COLO668 (cell line): Measurements from ENCODE around the gene SLC15A3.

Experiments used
- DNase-seq: peaks from one replicate; lab custom pipeline; 2025; ENCODE audit not compliant: unreplicated experiment; lab: John Stamatoyannopoulos, UW

SLC15A3 gene

DNA sequence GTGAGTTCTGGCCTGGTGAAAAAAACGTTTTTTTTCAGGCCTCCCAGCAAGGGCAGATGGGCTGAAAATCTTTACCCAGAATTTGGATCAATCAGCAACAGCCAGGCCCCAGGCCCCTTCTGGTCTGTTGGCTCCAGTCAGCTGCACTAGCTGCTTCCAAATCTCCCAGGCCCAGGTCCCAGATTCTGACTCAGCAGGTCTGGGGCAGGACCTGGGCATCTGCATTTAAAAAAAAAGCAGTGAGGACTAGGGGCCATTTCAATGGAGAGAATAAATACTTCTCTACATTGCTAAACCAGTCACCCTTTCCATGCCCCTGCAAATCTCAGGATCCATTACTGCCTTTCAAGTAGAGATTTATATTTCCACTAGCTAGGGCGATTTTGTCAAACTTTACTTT lies 4.3 kb downstream of the SLC15A3 start:
- no peak for DNase-seq

- DNase-seq: peak; percentile 49
These were observed 5.2 kb downstream of the SLC15A3 start for GRCh38 chr11:60946601-60947264.

- no peak for DNase-seq
These were observed 6.7 kb downstream of the SLC15A3 start for GRCh38 chr11:60945295-60945667.

- DNase-seq: no peak
These were observed 7.3 kb downstream of the SLC15A3 start for GRCh38 chr11:60944490-60945294.

DNA sequence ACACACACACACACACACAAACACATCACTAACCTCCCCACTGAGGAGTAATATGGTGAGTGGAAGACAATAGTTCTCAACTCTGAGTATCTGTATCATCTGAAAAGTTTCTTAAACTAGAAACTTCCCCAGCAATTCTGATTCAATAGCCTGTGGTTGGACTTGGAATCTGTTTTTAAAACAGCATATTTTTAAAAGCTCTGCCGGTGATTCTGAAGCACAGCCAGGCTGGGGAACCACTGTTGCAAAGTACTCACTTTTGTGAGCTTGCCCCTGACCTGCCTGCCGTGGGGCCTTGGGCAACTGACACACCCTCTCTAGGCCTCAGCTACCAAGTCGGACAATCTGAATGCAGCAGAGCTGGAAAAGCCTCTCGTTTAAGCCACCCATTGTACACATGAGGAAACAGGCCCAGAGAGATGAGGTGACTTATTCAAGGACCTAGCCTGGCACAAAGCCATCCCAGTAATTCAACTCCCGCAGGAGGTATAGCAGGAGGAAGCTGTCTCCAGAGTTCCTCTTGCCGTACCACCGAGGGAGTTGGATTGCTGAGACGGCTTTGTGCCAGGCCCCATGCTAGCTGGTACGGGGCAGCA lies 8.9 kb downstream of the SLC15A3 start:
- DNase-seq: peak; percentile 76

GRCh38 chr11:60942219-60942618 lies 9.8 kb downstream of the SLC15A3 start:
- peak; percentile 31 for DNase-seq

- DNase-seq: no peak
These were observed 10.4 kb downstream of the SLC15A3 start for GRCh38 chr11:60941371-60942119.

DNA sequence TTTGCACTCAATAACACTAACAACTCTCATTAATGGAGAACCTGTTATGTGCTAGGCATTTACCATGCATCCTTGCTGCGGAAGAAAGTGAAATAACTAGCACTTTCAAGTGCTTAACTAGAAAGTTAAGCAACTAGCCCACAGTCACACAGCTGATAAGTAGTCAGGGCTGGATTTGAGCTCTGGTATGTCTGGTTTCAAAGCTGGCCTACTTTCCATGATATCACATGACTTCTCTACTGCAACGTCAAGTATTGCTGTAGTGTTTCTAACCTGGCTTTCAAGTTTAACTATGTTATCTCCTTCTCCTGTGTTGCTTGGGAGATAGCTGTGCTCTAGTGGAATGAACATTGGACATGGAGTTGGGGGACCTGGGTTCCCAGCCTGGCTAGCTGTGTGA lies 12.1 kb downstream of the SLC15A3 start:
- DNase-seq: no peak

DNA sequence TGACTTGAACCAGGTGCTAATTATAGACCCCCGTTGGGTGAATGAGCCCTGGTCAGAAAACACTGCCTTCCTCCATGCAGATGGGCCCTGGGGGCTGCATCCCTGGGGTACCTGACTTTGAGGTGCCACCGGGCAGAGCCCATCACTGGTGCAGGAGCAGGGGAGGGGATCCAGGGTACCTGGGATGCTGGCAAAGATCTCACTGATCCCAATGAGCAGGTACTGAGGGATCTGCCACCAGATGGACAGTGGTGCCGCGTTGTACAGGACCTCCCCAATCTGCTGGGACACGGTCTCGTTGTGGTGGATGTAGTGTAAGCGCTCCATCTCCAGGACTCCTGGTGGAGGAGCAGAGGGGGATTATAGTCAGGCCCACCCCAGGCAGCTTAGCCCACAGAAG lies 12.7 kb downstream of the SLC15A3 start:
- DNase-seq: no peak

DNA sequence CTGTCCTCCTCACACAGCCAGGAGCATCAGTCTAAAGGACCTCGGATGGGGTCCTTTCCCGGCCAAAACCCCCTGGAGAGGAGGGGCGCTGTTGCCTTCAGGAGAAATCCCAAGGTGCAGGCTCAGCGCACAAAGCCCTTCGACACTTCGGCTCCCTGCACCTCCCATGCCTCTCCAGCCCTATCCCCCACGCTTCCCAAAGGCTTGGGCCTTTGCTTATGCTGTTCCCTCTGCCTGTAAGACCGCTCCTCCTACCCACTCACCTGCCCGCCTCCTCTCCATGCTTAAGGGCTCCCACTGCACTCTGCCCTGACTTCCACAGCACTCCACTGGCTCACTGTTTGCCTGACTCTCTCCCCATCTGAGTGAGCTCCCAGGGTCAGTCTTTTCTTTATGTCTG lies 13.5 kb downstream of the SLC15A3 start:
- DNase-seq: no peak

DNA sequence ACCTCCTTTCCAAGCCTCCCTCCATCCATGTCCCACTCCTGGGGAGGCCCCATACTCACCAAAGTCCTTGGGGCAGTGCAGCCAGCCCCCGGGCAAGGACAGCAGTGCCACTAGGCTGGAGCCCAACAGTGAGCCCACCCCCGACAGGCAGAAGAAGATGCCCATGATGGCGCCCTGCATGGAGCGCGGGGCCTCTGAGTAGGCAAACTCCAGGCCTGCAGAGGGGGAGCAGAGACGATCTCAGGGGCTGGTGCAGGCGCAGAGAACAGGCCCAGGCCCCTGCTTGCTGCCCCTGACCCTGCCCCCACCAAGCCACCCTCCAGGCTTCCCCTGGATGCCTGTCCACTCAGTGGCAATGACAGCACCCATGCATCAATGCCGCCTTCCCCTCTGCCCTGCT lies 14.2 kb downstream of the SLC15A3 start:
- no peak for DNase-seq

DNA sequence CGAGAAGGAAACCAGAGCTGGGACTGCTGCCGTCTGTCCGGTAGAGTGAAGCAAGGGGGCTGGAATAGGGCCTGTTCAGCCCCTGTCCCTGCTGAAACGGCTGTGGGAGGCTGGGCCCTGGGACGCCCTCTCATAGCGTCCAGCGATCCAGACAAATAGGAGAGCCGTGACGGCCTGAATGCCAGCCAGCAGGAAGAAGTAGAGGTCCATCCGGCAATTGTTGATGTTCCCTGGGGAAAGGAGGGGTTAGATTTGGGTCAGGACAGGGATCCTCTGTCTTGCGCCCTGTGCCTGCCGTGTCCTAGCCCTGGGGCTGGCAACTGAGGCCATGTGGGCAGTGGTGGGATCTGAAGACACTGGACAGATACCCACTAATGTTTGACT lies 14.8 kb downstream of the SLC15A3 start:
- no peak for DNase-seq

DNA sequence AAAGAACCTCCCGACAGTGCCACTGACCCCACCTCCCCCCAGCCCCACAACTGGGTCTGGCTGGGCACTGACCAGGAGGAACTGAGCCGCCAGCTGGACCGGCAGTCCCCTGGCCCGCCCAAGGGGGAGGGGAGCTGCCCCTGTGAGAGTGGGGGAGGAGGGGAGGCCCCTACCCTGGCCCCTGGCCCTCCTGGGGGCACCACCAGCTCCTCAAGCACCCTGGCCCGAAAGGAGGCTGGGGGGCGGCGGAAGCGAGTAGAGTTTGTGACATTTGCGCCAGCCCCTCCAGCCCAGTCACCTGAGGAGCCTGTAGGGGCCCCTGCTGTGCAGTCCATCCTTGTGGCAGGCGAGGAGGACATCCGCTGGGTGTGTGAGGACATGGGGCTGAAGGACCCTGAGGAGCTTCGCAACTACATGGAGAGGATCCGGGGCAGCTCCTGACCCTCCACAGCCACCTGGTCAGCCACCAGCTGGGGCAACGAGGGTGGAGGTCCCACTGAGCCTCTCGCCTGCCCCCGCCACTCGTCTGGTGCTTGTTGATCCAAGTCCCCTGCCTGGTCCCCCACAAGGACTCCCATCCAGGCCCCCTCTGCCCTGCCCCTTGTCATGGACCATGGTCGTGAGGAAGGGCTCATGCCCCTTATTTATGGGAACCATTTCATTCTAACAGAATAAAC lies 15.4 kb downstream of the SLC15A3 start:
- DNase-seq: no peak

DNA sequence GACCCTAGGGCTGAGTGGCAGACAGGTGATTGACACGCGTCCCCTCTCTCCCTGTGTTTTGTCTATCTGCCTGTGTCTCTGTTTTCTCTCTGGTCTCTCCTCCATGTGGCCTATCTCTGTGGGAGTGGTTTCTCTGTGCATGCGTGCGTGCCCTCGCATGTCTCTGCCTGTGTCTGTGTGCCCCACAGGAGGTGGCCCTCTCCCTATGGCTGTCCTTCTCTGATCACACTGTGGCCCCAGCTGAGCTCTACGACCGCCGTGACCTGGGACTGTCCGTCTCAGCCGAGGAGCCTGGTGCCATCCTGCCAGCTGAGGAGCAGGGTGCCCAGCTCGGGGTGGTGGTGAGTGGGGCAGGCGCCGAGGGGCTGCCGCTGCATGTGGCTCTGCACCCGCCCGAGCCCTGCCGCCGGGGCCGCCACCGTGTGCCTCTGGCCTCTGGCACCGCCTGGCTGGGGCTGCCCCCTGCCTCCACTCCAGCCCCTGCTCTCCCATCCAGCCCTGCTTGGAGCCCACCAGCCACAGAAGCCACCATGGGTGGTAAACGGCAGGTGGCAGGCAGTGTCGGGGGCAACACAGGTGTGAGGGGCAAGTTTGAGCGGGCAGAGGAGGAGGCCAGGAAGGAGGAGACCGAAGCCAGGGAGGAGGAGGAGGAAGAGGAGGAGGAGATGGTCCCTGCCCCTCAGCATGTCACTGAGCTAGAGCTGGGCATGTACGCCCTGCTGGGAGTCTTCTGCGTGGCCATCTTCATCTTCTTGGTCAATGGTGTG lies 16.1 kb downstream of the SLC15A3 start:
- no peak for DNase-seq

- DNase-seq: no peak
These were observed 17.0 kb downstream of the SLC15A3 start for GRCh38 chr11:60934790-60935605.

DNA sequence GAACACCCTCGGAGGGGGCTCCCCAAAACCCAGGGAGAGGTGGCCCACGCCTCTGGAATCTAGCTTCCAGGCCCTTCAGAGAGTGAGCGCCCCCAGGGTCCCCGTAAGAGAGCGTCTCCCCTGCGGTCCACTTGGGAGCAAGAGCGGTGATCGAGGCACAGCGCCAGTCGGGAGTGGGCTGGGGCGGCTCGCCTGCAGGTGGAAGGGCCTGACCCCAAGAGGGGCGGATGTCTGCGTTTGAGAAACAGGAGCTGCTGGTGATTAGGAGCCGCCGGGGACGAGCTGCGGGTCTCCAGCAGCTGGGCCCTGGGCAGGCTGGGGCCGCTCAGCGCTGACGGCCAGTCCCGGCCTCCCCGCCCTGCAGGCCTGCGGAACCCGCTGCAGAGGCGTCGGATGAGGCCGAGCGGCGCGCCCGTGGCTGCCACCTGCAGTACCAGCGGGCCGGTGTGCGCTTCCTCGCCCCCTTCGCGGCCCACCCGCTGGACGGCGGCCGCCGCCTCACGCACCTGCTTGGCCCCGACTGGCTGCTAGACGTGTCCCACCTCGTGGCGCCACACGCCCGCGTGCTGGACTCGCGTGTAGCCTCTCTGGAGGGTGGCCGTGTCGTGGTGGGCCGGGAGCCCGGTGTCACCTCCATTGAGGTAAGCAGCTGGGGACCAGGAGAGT lies 17.7 kb downstream of the SLC15A3 start:
- no peak for DNase-seq

- DNase-seq: no peak
These were observed 18.4 kb downstream of the SLC15A3 start for GRCh38 chr11:60933416-60934123.

- DNase-seq: no peak
These were observed 19.2 kb downstream of the SLC15A3 start for GRCh38 chr11:60932605-60933356.
